K562 (cell line): ENCODE results near the gene HIPK1. TPM values are rescaled to one million over a fixed set of nuclear protein-coding genes. Genes with fewer than 3 reads are reported as not detected.

Source experiments
- ATAC-seq: fragments of 200-7000 bp; cut with Tn5 transposase; 3 replicates; pipeline ENCODE4 v1.9.1; 2020; ENCODE audit warnings: moderate library complexity
- BruUV-seq: library from RNA; stranded (reverse); fragments of 400-500 nt; replicated peaks from 2 replicates; lab custom pipeline; 2021; lab: Mats Ljungman, UMichigan
- CTCF ChIA-PET: fragments of 300-600 bp; formaldehyde crosslinking; extraction: SDS; loops from one replicate; lab custom pipeline; 2021; ENCODE audit warnings: low intra/inter-chr PET ratio; lab: Yijun Ruan, JAX
- POLR2A ChIA-PET: fragments of 300-600, 350-650 bp; sonication (Branson Sonifier 250); formaldehyde crosslinking; extraction: SDS; loops from one replicate; lab custom pipeline; 2021; ENCODE audit warnings: antibody characterized with exemption, inconsistent platforms; lab: Yijun Ruan, JAX
- DNase-seq, 4 experiments: peaks; one replicate each; pipeline versions ENCODE4 v3.0.0 to v3.0.0-alpha.2; 2011 to 2018; ENCODE audit warnings: low spot score in 3 of 4, mixed read lengths in 3 of 4; ENCODE audit errors: extremely low read depth in 1 of 4
- FAIRE-seq: peaks from 2 replicates; lab custom pipeline; 2011; peaks lifted over from hg19 to GRCh38; lab: Jason Lieb, UNC
- H2AFZ ChIP-seq: 2 replicates; pipeline ENCODE4 v1.6.0; 2011; ENCODE audit warnings: low read depth, low read length, control low read depth, inconsistent platforms
- H3K27ac ChIP-seq: fragments of 200-600 bp; 3 replicates; pipeline ENCODE4 v1.8.0; 2011; ENCODE audit warnings: low read depth, mild to moderate bottlenecking, control low read depth, inconsistent platforms, low read length, moderate library complexity, mixed read lengths; ENCODE audit errors: extremely low read depth
- H3K27me3 ChIP-seq, 2 experiments: fragments of 300-600 bp in 1 of 2; 2 replicates in 1 of 2; 3 replicates in 1 of 2; pipeline versions ENCODE4 v1.6.0 to v1.8.0; 2011; ENCODE audit warnings: inconsistent platforms in 2 of 2, low read length in 2 of 2, mild to moderate bottlenecking in 1 of 2, mixed read lengths in 1 of 2, moderate library complexity in 1 of 2; ENCODE audit not compliant: control insufficient read depth in 2 of 2, insufficient read depth in 2 of 2
- H3K36me3 ChIP-seq: fragments of 300-600 bp; 3 replicates; pipeline ENCODE4 v1.8.0; 2011; ENCODE audit warnings: mild to moderate bottlenecking, low read length, inconsistent platforms; ENCODE audit not compliant: control insufficient read depth, insufficient read depth
- H3K4me1 ChIP-seq, 2 experiments: fragments of 200-600 bp in 1 of 2; replicated peaks in 1 of 2; 2 replicates in 1 of 2; 3 replicates in 1 of 2; pipeline versions ENCODE4 v1.5.1 to v1.8.0; 2011; ENCODE audit warnings: inconsistent platforms in 2 of 2, low read length in 2 of 2, mild to moderate bottlenecking in 1 of 2, mixed read lengths in 1 of 2, moderate library complexity in 1 of 2; ENCODE audit not compliant: control insufficient read depth in 2 of 2, insufficient read depth in 2 of 2
- H3K4me2 ChIP-seq: 2 replicates; pipeline ENCODE4 v1.6.1; 2011; ENCODE audit warnings: low read length, control low read depth, inconsistent platforms, mixed read lengths; ENCODE audit not compliant: insufficient read depth
- H3K4me3 ChIP-seq: fragments of 200-600 bp; sonication (generic), shearing (Covaris generic); 2 replicates; pipeline ENCODE4 v1.5.1; 2016; ENCODE audit warnings: control low read depth, inconsistent platforms
- H3K79me2 ChIP-seq: fragments of 200-600 bp; 3 replicates; pipeline ENCODE4 v1.8.0; 2011; ENCODE audit warnings: low read length, inconsistent platforms; ENCODE audit not compliant: control insufficient read depth, insufficient read depth
- H3K9ac ChIP-seq, 2 experiments: 2 replicates each; pipeline versions ENCODE4 v1.6.0 to v1.6.1; 2011; ENCODE audit warnings: low read depth in 2 of 2, low read length in 2 of 2, control low read depth in 1 of 2, inconsistent platforms in 1 of 2, mild to moderate bottlenecking in 1 of 2, mixed read lengths in 1 of 2; ENCODE audit not compliant: insufficient read depth in 1 of 2
- H3K9me1 ChIP-seq: one replicate; pipeline ENCODE4 v1.6.0; 2011; ENCODE audit warnings: inconsistent platforms, mild to moderate bottlenecking, low read length, moderate library complexity; ENCODE audit not compliant: control insufficient read depth, insufficient read depth
- H3K9me3 ChIP-seq: replicated peaks from 2 replicates; pipeline ENCODE4 v1.5.1; 2011; ENCODE audit warnings: low read depth, low read length, inconsistent platforms; ENCODE audit not compliant: control insufficient read depth, insufficient read depth
- H4K20me1 ChIP-seq: replicated peaks from 2 replicates; pipeline ENCODE4 v1.6.1; 2011; ENCODE audit warnings: low read length, inconsistent platforms, mixed read lengths; ENCODE audit not compliant: control insufficient read depth, insufficient read depth
- CAMTA2 ChIP-seq: fragments of 250-450 bp; sonication (Bioruptor Pico); conservative IDR thresholded peaks from 2 replicates; pipeline ENCODE4 v1.5.1; 2022
- HDGF ChIP-seq: fragments of 450-650 bp; IDR thresholded peaks from 2 replicates; pipeline ENCODE4 v1.6.1; 2016
- NR2C1 ChIP-seq, 2 experiments: fragments of 450-650 bp; IDR thresholded peaks; 2 replicates each; pipeline ENCODE4 v1.6.1; 2017; ENCODE audit warnings: mild to moderate bottlenecking in 2 of 2, antibody characterized with exemption in 1 of 2, inconsistent platforms in 1 of 2, missing compliant biosample characterization in 1 of 2, missing genetic modification characterization in 1 of 2
- REST ChIP-seq, 2 experiments: fragments of 450-650 bp; formaldehyde crosslinking in 1 of 2; IDR thresholded peaks; 2 replicates each; pipeline versions ENCODE4 v1.4.0 to v1.6.1; 2014 to 2020; ENCODE audit warnings: mild to moderate bottlenecking in 2 of 2, borderline replicate concordance in 1 of 2, low read depth in 1 of 2
- USF1 ChIP-seq: sonication (generic); formaldehyde crosslinking; IDR thresholded peaks from 2 replicates; pipeline ENCODE4 v1.9.0; 2022; ENCODE audit warnings: mild to moderate bottlenecking, missing genetic modification reagents
- in situ Hi-C: fragments of 300-500 bp; cut with MboI; formaldehyde crosslinking; loops from 4 replicates; pipeline ENCODE4 v1.15.0; 2018; ENCODE audit warnings: inconsistent platforms, mixed read lengths
- intact Hi-C: fragments of 100-400 bp; cut with micrococcal nuclease; formaldehyde crosslinking; loops from 2 replicates; pipeline ENCODE4 v1.14.2; 2022
- polyA plus RNA-seq, 8 experiments: library from polyadenylated mRNA; depleted of rRNA in 4 of 8; stranded (reverse) in 5 of 8; unstranded in 3 of 8; fragments of >200 nt; fragmentation: Nextera tagmentation in 2 of 8; fragmentation: Illumina TruSeq in 1 of 8; extraction: Ambion mirVana in 2 of 8; extraction: Trizol in 1 of 8; gene quantifications; 2 replicates each; pipeline versions ENCODE4 v1.2.1 to v1.2.3, GENCODE V29; 2011 to 2014; ENCODE audit warnings: inconsistent platforms in 1 of 8, missing spikeins in 1 of 8
- total RNA-seq, 7 experiments: library from RNA; depleted of rRNA in 6 of 7; stranded (reverse); fragments of >200 nt in 6 of 7; fragmentation: Illumina TruSeq in 2 of 7; extraction: Trizol in 2 of 7; gene quantifications; 2 replicates each; pipeline versions ENCODE4 v1.2.1 to v1.2.3, GENCODE V29; 2011 to 2021; ENCODE audit warnings: low replicate concordance in 1 of 7

Gene HIPK1
- total and polyA plus RNA-seq, 9 of the 15 experiments (the other 6 are each of a cell fraction or from before 2014, with no cell fraction given) = 10.0 to 57.9 (median 29.6) TPM

GRCh38 chr1:114011796-114012195 is 82.7 kb downstream of the HIPK1 start:
- Histone ChIP-seq H3K4me3 (no peak overlapping the region), H3K27me3 (peaks cover 3 to 13% of the 10 kb centered on the region in 2 experiments; a peak in 1 of 5 replicates), H4K20me1 (no peaks in the 10 kb centered on the region), H3K4me2 (no peak overlapping the region), H2AFZ (no peak overlapping the region), H3K9ac (no peak overlapping the region), H3K9me1 (no peaks in the 10 kb centered on the region), H3K36me3 (no peaks in the 10 kb centered on the region), H3K27ac (no peak overlapping the region), H3K79me2 (no peaks in the 10 kb centered on the region), H3K9me3 (0 out of 2 replicates have a peak, but pooled peaks cover 2% of the 10 kb centered on the region), H3K4me1 (peaks cover 0 to 2% of the 10 kb centered on the region in 2 experiments; a peak in 2 of 5 replicates)
- TF ChIP-seq NR2C1 (IDR thresholded peaks at IDR 0.05) (no peak), NR2C1 (tag; IDR thresholded peaks at IDR 0.05) (no peak), REST (IDR thresholded peaks at IDR 0.05; ENCODE audit: borderline replicate concordance) (no peak), REST (CRISPR knock-in tag; IDR thresholded peaks at IDR 0.05; ENCODE audit: low read depth) (no peak), USF1 (CRISPR knock-in tag) (no peak), CAMTA2 (CRISPR knock-in tag) (no peak), HDGF (no peak)
- intact Hi-C loops = no loop called here
- no peak for DNase-seq
- POLR2A ChIA-PET = no interaction called here
- in situ Hi-C loops = no loop called here
- CTCF ChIA-PET = no interaction called here
- no peak for FAIRE-seq
- no peak for ATAC-seq
- BruUV-seq = no TSS peak
